Testis (tissue), 2 donors: Measurements from ENCODE around the gene UBTF.

ENCODE experiments used
- CTCF ChIP-seq, 3 experiments: fragments of 450-650 bp in 2 of 3; fragments of 200-600 bp in 1 of 3; sonication (generic) in 1 of 3; IDR thresholded peaks; one replicate each; pipeline ENCODE4 v1.5.1; 2016 to 2019; ENCODE audit warnings: antibody characterized with exemption in 3 of 3, mild to moderate bottlenecking in 2 of 3, moderate library complexity in 1 of 3
- POLR2A ChIP-seq: fragments of 450-650 bp; IDR thresholded peaks from one replicate; pipeline ENCODE4 v1.6.1; 2017; ENCODE audit warnings: antibody characterized with exemption, mild to moderate bottlenecking, moderate library complexity

- TF ChIP-seq CTCF (IDR thresholded peaks at IDR 0.05) (no peak), POLR2A (no peak)
Observed at GRCh38 chr17:44219616-44220212, at the start of gene UBTF.
